HTERT RPE-1 (cell line): ENCODE results near the gene CARD10.
"Not testable (repeated sequence)": the region's sequence is repeated elsewhere in the genome, so short reads cannot be mapped to it uniquely, and the experiment has no call there.

ENCODE experiments used
- in situ Hi-C: fragments of 300-500 bp; cut with MboI; formaldehyde crosslinking; loops from 4 replicates; pipeline ENCODE4 v1.14.3; 2020; ENCODE audit warnings: low sequenced_read_pairs

CARD10 gene

GRCh38 chr22:37471727-37472417, 47.3 kb downstream of the CARD10 start:
- in situ Hi-C loops: no loop called here

GRCh38 chr22:37470087-37470445, 49.1 kb downstream of the CARD10 start:
- in situ Hi-C loops: no loop called here

GRCh38 chr22:37469416-37470086, 49.7 kb downstream of the CARD10 start:
- in situ Hi-C loops: no loop called here

GRCh38 chr22:37468201-37468695, 51.0 kb downstream of the CARD10 start:
- in situ Hi-C loops: not testable (repeated sequence)

GRCh38 chr22:37467391-37467955, 51.7 kb downstream of the CARD10 start:
- in situ Hi-C loops: no loop called here

- in situ Hi-C loops: no loop called here
Measured at GRCh38 chr22:37464181-37464580, 55.0 kb downstream of the CARD10 start.

GRCh38 chr22:37462983-37463382, 56.2 kb downstream of the CARD10 start:
- in situ Hi-C loops: no loop called here

GRCh38 chr22:37462436-37462835, 56.8 kb downstream of the CARD10 start:
- in situ Hi-C loops: no loop called here

GRCh38 chr22:37461961-37462360, 57.3 kb downstream of the CARD10 start:
- in situ Hi-C loops: no loop called here

- in situ Hi-C loops: no loop called here
Measured at GRCh38 chr22:37460684-37461083, 58.5 kb downstream of the CARD10 start.

GRCh38 chr22:37459206-37459605, 60.0 kb downstream of the CARD10 start:
- in situ Hi-C loops: no loop called here

- in situ Hi-C loops: no loop called here
Measured at GRCh38 chr22:37457093-37457893, 61.9 kb downstream of the CARD10 start.

- in situ Hi-C loops: no loop called here
Measured at GRCh38 chr22:37456346-37456745, 62.9 kb downstream of the CARD10 start.

- in situ Hi-C loops: no loop called here
Measured at GRCh38 chr22:37455896-37456295, 63.3 kb downstream of the CARD10 start.

- in situ Hi-C loops: no loop called here
Measured at GRCh38 chr22:37454857-37455686, 64.1 kb downstream of the CARD10 start.

- in situ Hi-C loops: no loop called here
Measured at GRCh38 chr22:37453696-37454095, 65.5 kb downstream of the CARD10 start.

- in situ Hi-C loops: no loop called here
Measured at GRCh38 chr22:37451218-37451617, 68.0 kb downstream of the CARD10 start.

GRCh38 chr22:37449331-37450001, 69.7 kb downstream of the CARD10 start:
- in situ Hi-C loops: no loop called here

GRCh38 chr22:37448516-37449127, 70.6 kb downstream of the CARD10 start:
- in situ Hi-C loops: no loop called here
